ENCODE measurements around the gene IL2RA.

GRCh38 chr10:6091630-6092029 is 29.5 kb upstream of the IL2RA start:
- no peak for TF ChIP-seq TCF7L2 (IDR thresholded peaks at IDR 0.05; ENCODE audit: borderline replicate concordance, extremely low read depth, insufficient read depth, insufficient read length)
- TF ChIP-seq CTCF (IDR thresholded peaks at IDR 0.05 in 2 of 3, conservative IDR thresholded peaks at IDR 0.05 in 1 of 3; ENCODE audit: borderline replicate concordance in 1 of 3, insufficient read depth in 1 of 3, low read depth in 2 of 3, low read length in 2 of 3) = no peak

Data from HCT116 (cell line).